Measurements from ENCODE around the gene PIP4K2A. TPM values are rescaled to one million over a fixed set of nuclear protein-coding genes. Genes with fewer than 3 reads are reported as not detected.
A peak's percentile ranks its signal among the peaks of the same experiment; 100 is the strongest.

PIP4K2A gene
- polyA plus RNA-seq, 2 donors, result 4.0 to 6.1 TPM

- peaks cover 0 to 7% of the 10 kb centered on the region in 2 donors for H3K4me1 ChIP-seq (ENCODE audit: control insufficient read depth in 2 of 2, insufficient read depth in 2 of 2, low read length in 1 of 2)
- WGBS, 2 donors, result 46 to 55% methylated on average over 11 of the region's 11 CpGs
- peak overlapping the region; percentile 20 to 27 for H3K27ac ChIP-seq (ENCODE audit: low read depth in 2 of 2, low read length in 1 of 2)
- H3K4me3 ChIP-seq (ENCODE audit: low read depth in 1 of 2, low read length in 2 of 2), result no peak overlapping the region
- no peaks in the 10 kb centered on the region for H3K9me3 ChIP-seq (ENCODE audit: control insufficient read depth in 2 of 2, insufficient read depth in 1 of 2, low read depth in 1 of 2, low read length in 1 of 2)
- H3K27me3 ChIP-seq (ENCODE audit: control insufficient read depth in 1 of 2, insufficient read depth in 2 of 2, low read length in 2 of 2), result no peaks in the 10 kb centered on the region
- H3K36me3 ChIP-seq (ENCODE audit: control insufficient read depth in 2 of 2, insufficient read depth in 2 of 2, low read length in 1 of 2), result no peaks in the 10 kb centered on the region
Observed at GRCh38 chr10:22615819-22616499, 98.4 kb downstream of the PIP4K2A start.

DNA sequence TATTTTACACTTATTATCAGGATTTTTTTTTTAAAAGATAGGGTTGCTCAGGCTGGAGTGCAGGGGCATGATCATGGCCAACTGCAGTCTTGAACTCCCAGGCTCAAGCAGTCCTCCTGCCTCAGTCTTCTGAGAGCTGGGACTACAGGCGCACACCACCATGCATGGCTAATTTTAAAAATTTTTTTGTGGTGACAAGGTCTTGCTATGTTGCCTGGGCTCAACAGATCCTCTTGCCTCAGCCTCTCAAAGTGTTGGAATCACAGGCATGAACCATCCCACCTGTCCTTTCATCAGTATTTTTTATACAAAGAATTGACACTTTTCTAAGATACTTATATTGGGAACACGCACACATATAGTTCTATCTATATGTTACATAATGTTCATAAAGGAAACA is 99.3 kb downstream of the PIP4K2A start:
- Histone ChIP-seq H3K36me3 (ENCODE audit: control insufficient read depth in 2 of 2, insufficient read depth in 2 of 2, low read length in 1 of 2) (no peaks in the 10 kb centered on the region), H3K4me3 (ENCODE audit: low read depth in 1 of 2, low read length in 2 of 2) (no peak overlapping the region), H3K9me3 (ENCODE audit: control insufficient read depth in 2 of 2, insufficient read depth in 1 of 2, low read depth in 1 of 2, low read length in 1 of 2) (no peaks in the 10 kb centered on the region), H3K27ac (ENCODE audit: low read depth in 2 of 2, low read length in 1 of 2) (no peak overlapping the region), H3K27me3 (ENCODE audit: control insufficient read depth in 1 of 2, insufficient read depth in 2 of 2, low read length in 2 of 2) (no peaks in the 10 kb centered on the region), H3K4me1 (ENCODE audit: control insufficient read depth in 2 of 2, insufficient read depth in 2 of 2, low read length in 1 of 2) (peaks cover 0 to 7% of the 10 kb centered on the region in 2 donors)
- WGBS, 2 donors, result 95 to 98% methylated on average over 2 of the region's 2 CpGs

DNA sequence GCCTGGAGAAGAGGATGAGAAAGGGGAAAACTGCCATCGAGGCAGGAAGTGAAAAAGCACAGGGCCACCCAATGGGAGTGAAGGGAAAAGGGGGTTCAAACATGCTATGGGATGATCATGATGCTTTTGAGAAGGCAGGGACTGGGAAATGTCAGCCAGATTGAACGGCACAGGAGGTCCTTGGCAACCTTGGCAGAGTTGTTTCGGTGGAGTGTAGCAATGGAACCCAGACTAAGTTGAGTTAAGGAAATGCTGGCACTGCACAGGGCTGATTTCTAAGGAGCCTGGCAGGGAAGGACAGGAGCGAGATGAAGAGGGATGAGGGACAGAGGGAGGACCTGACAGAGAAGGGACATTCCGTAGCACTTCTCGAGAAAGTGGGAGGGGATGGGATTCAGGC is 101.4 kb downstream of the PIP4K2A start:
- Histone ChIP-seq H3K36me3 (ENCODE audit: control insufficient read depth in 2 of 2, insufficient read depth in 2 of 2, low read length in 1 of 2) (no peaks in the 10 kb centered on the region), H3K4me3 (ENCODE audit: low read depth in 1 of 2, low read length in 2 of 2) (no peak overlapping the region), H3K27ac (ENCODE audit: low read depth in 2 of 2, low read length in 1 of 2) (no peak overlapping the region), H3K4me1 (ENCODE audit: control insufficient read depth in 2 of 2, insufficient read depth in 2 of 2, low read length in 1 of 2) (peaks cover 0 to 7% of the 10 kb centered on the region in 2 donors), H3K27me3 (ENCODE audit: control insufficient read depth in 1 of 2, insufficient read depth in 2 of 2, low read length in 2 of 2) (no peaks in the 10 kb centered on the region), H3K9me3 (ENCODE audit: control insufficient read depth in 2 of 2, insufficient read depth in 1 of 2, low read depth in 1 of 2, low read length in 1 of 2) (no peaks in the 10 kb centered on the region)
- 86 to 94% methylated on average over 6 of the region's 6 CpGs for WGBS, 2 donors

- H3K9me3 ChIP-seq (ENCODE audit: control insufficient read depth in 2 of 2, insufficient read depth in 1 of 2, low read depth in 1 of 2, low read length in 1 of 2), result no peaks in the 10 kb centered on the region
- no peak overlapping the region for H3K4me3 ChIP-seq (ENCODE audit: low read depth in 1 of 2, low read length in 2 of 2)
- H3K27me3 ChIP-seq (ENCODE audit: control insufficient read depth in 1 of 2, insufficient read depth in 2 of 2, low read length in 2 of 2), result no peaks in the 10 kb centered on the region
- 78 to 95% methylated on average over 10 of the region's 10 CpGs for WGBS, 2 donors
- peak overlapping the region in 1 of 2 donors; percentile 18 for H3K27ac ChIP-seq (ENCODE audit: low read depth in 2 of 2, low read length in 1 of 2)
- H3K36me3 ChIP-seq (ENCODE audit: control insufficient read depth in 2 of 2, insufficient read depth in 2 of 2, low read length in 1 of 2), result peaks cover 0 to under 1% of the 10 kb centered on the region in 2 donors
- peaks cover 0 to 7% of the 10 kb centered on the region in 2 donors for H3K4me1 ChIP-seq (ENCODE audit: control insufficient read depth in 2 of 2, insufficient read depth in 2 of 2, low read length in 1 of 2)
Observed at GRCh38 chr10:22612318-22612717, 102.1 kb downstream of the PIP4K2A start.

GRCh38 chr10:22611425-22612115 is 102.8 kb downstream of the PIP4K2A start:
- no peaks in the 10 kb centered on the region for H3K27me3 ChIP-seq (ENCODE audit: control insufficient read depth in 1 of 2, insufficient read depth in 2 of 2, low read length in 2 of 2)
- H3K9me3 ChIP-seq (ENCODE audit: control insufficient read depth in 2 of 2, insufficient read depth in 1 of 2, low read depth in 1 of 2, low read length in 1 of 2), result no peaks in the 10 kb centered on the region
- peaks cover 0 to 3% of the 10 kb centered on the region in 2 donors for H3K36me3 ChIP-seq (ENCODE audit: control insufficient read depth in 2 of 2, insufficient read depth in 2 of 2, low read length in 1 of 2)
- no peak overlapping the region for H3K4me3 ChIP-seq (ENCODE audit: low read depth in 1 of 2, low read length in 2 of 2)
- peaks cover 0 to 7% of the 10 kb centered on the region in 2 donors for H3K4me1 ChIP-seq (ENCODE audit: control insufficient read depth in 2 of 2, insufficient read depth in 2 of 2, low read length in 1 of 2)
- no peak overlapping the region for H3K27ac ChIP-seq (ENCODE audit: low read depth in 2 of 2, low read length in 1 of 2)
- WGBS, 2 donors, result 80 to 84% methylated on average over 8 of the region's 8 CpGs

DNA sequence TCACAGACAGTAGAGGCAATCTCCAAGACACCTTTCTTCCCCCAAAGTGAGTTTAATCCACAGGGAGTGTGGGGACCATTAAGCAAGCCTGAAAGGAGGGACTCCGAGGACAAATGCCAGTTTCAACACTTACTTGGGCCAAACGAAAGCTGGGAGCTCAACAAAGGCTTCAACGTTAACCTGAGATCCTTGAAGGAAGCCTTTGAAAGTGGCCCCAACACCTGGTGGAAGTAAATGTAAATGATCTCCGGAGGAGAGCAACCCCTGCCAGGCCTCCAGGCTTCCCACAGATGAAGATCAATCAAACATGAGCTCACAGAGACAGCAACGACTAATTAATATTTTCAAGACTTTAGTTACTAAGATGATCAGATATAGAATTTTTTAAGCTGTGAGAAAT is 103.8 kb downstream of the PIP4K2A start:
- Histone ChIP-seq H3K27ac (ENCODE audit: low read depth in 2 of 2, low read length in 1 of 2) (no peak overlapping the region), H3K4me1 (ENCODE audit: control insufficient read depth in 2 of 2, insufficient read depth in 2 of 2, low read length in 1 of 2) (peaks cover 0 to 3% of the 10 kb centered on the region in 2 donors)
- WGBS, 2 donors, result 74 to 77% methylated on average over 5 of the region's 5 CpGs

GRCh38 chr10:22609719-22610465 is 104.5 kb downstream of the PIP4K2A start:
- H3K9me3 ChIP-seq (ENCODE audit: control insufficient read depth in 2 of 2, insufficient read depth in 1 of 2, low read depth in 1 of 2, low read length in 1 of 2), result no peaks in the 10 kb centered on the region
- peaks cover 0 to 3% of the 10 kb centered on the region in 2 donors for H3K4me1 ChIP-seq (ENCODE audit: control insufficient read depth in 2 of 2, insufficient read depth in 2 of 2, low read length in 1 of 2)
- no peak overlapping the region for H3K4me3 ChIP-seq (ENCODE audit: low read depth in 1 of 2, low read length in 2 of 2)
- no peak overlapping the region for H3K27ac ChIP-seq (ENCODE audit: low read depth in 2 of 2, low read length in 1 of 2)
- WGBS, 2 donors, result 61 to 73% methylated on average over 6 of the region's 6 CpGs
- no peaks in the 10 kb centered on the region for H3K27me3 ChIP-seq (ENCODE audit: control insufficient read depth in 1 of 2, insufficient read depth in 2 of 2, low read length in 2 of 2)
- H3K36me3 ChIP-seq (ENCODE audit: control insufficient read depth in 2 of 2, insufficient read depth in 2 of 2, low read length in 1 of 2), result peaks cover 0 to 3% of the 10 kb centered on the region in 2 donors

More for the DNA sequence above, 103.8 kb downstream of the PIP4K2A start:
- Histone ChIP-seq H3K9me3 (ENCODE audit: control insufficient read depth in 2 of 2, insufficient read depth in 1 of 2, low read depth in 1 of 2, low read length in 1 of 2) (no peaks in the 10 kb centered on the region), H3K4me3 (ENCODE audit: low read depth in 1 of 2, low read length in 2 of 2) (no peak overlapping the region), H3K36me3 (ENCODE audit: control insufficient read depth in 2 of 2, insufficient read depth in 2 of 2, low read length in 1 of 2) (peaks cover 0 to 3% of the 10 kb centered on the region in 2 donors), H3K27me3 (ENCODE audit: control insufficient read depth in 1 of 2, insufficient read depth in 2 of 2, low read length in 2 of 2) (no peaks in the 10 kb centered on the region)

GRCh38 chr10:22609251-22609650 is 105.1 kb downstream of the PIP4K2A start:
- 78 to 82% methylated on average over 2 of the region's 2 CpGs for WGBS, 2 donors
- H3K36me3 ChIP-seq (ENCODE audit: control insufficient read depth in 2 of 2, insufficient read depth in 2 of 2, low read length in 1 of 2), result peaks cover 3% of the 10 kb centered on the region in 2 donors

DNA sequence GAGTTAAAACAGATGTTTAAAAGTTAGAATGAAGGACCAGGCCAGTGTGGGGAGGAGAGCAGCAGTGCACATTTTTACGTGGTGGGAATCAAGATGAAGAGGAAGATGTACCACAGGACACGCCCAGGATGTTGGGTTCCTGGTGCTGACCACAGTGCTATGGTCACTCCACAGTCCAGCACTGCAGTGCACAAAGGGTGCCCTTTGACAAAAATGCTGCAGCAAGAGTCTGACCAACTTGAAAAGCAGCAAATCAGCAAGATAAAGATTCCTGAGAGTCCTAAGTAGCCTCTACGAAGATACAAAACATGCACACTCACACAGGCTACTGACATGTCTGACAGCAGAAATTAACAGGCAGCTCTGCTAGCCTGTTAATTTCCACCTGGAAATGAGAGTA is 107.1 kb downstream of the PIP4K2A start:
- H3K4me1 ChIP-seq (ENCODE audit: control insufficient read depth in 2 of 2, insufficient read depth in 2 of 2, low read length in 1 of 2), result peaks cover 0 to 3% of the 10 kb centered on the region in 2 donors
- no peaks in the 10 kb centered on the region for H3K9me3 ChIP-seq (ENCODE audit: control insufficient read depth in 2 of 2, insufficient read depth in 1 of 2, low read depth in 1 of 2, low read length in 1 of 2)
- H3K4me3 ChIP-seq (ENCODE audit: low read depth in 1 of 2, low read length in 2 of 2), result no peak overlapping the region
- no peaks in the 10 kb centered on the region for H3K27me3 ChIP-seq (ENCODE audit: control insufficient read depth in 1 of 2, insufficient read depth in 2 of 2, low read length in 2 of 2)
- H3K36me3 ChIP-seq (ENCODE audit: control insufficient read depth in 2 of 2, insufficient read depth in 2 of 2, low read length in 1 of 2), result peaks cover 3% of the 10 kb centered on the region in 2 donors
- WGBS, 2 donors, result 58 to 59% methylated on average over 3 of the region's 3 CpGs
- no peak overlapping the region for H3K27ac ChIP-seq (ENCODE audit: low read depth in 2 of 2, low read length in 1 of 2)

More at GRCh38 chr10:22609251-22609650, 105.1 kb downstream of the PIP4K2A start:
- H3K4me3 ChIP-seq (ENCODE audit: low read depth in 1 of 2, low read length in 2 of 2), result no peak overlapping the region
- H3K9me3 ChIP-seq (ENCODE audit: control insufficient read depth in 2 of 2, insufficient read depth in 1 of 2, low read depth in 1 of 2, low read length in 1 of 2), result no peaks in the 10 kb centered on the region
- no peaks in the 10 kb centered on the region for H3K27me3 ChIP-seq (ENCODE audit: control insufficient read depth in 1 of 2, insufficient read depth in 2 of 2, low read length in 2 of 2)
- no peak overlapping the region for H3K27ac ChIP-seq (ENCODE audit: low read depth in 2 of 2, low read length in 1 of 2)
- peaks cover 3% of the 10 kb centered on the region in 2 donors for H3K4me1 ChIP-seq (ENCODE audit: control insufficient read depth in 2 of 2, insufficient read depth in 2 of 2, low read length in 1 of 2)

All from esophagus (tissue), 2 donors.